GM18508 (cell line): ENCODE measurements around the gene SETX.

ENCODE experiments used
- ATAC-seq: cut with Tn5 transposase; IDR thresholded peaks from one replicate; pipeline ENCODE4 v1.9.1; 2021; ENCODE audit warnings: moderate number of reproducible peaks; ENCODE audit not compliant: insufficient read depth, unreplicated experiment

Gene SETX

GRCh38 chr9:132230605-132231004 lies 124.2 kb downstream of the SETX start:
- ATAC-seq, result no peak

DNA sequence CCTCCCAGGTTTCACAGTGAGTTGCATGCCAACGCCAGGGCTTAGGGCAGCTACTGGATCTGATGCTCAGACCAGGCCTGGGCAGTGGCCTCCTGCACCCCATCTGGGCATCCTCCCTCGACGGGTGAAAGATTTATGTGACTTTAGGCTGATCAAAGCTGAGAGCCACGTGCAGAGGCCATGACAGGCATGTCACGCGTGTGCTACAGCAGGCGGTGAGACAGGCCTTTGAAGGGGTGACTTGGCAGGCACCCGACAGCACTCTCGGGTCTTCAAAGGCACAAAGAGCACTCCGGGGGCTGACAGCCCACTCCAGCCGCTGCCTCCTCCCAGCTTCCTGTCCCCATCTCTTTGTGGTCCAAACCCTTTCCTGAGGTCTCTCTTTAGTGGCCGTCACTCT lies 126.7 kb downstream of the SETX start:
- ATAC-seq, result no peak

DNA sequence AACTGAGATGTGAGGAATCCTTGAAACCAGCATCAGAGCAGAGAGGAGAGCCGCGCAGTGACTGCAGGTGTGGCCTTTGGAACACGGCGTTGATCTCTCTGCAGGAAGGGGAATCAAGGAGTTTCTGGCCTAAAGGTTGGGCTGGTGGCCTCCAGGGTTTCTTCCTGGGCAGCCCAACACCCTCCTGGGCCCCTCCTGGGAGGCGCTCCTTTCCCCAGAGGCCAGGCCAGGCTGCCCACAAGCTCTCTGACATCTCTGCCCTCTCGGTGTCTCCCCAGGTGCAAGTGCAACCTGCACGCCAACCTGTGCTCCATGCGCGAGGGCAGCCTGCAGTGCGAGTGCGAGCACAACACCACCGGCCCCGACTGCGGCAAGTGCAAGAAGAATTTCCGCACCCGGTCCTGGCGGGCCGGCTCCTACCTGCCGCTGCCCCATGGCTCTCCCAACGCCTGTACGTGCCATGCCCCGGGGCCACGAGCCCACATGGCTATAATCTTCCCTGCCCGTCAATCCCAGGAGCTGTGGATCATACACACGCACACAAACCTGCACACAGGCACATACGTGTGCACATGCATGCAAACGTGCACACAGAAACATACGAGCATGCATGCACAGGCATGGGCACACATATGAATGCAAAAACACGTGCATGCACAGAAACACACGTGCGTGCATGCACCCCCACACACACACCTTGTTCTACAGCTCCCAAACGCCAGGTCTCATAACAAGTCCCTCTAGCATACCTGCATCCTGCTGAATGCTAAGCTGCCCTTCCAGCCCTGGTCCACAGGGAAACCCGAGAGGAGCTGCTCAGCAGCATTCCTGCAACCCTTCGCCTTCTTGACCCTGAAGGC lies 128.0 kb downstream of the SETX start:
- ATAC-seq, result no peak

DNA sequence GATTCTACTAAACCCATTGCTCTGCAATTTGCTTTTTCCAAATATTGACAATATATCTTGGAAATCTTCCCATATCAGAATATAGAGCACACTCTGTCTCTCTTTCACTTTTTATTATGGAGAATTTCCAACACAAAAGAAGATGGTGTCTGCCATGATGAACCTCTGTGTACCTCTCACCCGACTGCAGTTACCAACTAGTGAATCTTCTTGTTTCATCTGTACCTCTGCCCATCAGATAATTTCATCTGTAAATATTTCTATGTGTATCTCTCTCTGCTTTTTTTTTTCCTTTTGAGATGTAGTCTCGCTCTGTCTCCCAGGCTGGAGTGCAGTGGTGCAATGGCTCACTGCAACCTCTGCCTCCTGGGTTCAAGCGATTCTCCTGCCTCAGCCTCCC lies 130.1 kb downstream of the SETX start:
- no peak for ATAC-seq

GRCh38 chr9:132221941-132222340 lies 132.8 kb downstream of the SETX start:
- no peak for ATAC-seq

- ATAC-seq, result no peak
These were observed 136.6 kb downstream of the SETX start for GRCh38 chr9:132218208-132218607.

DNA sequence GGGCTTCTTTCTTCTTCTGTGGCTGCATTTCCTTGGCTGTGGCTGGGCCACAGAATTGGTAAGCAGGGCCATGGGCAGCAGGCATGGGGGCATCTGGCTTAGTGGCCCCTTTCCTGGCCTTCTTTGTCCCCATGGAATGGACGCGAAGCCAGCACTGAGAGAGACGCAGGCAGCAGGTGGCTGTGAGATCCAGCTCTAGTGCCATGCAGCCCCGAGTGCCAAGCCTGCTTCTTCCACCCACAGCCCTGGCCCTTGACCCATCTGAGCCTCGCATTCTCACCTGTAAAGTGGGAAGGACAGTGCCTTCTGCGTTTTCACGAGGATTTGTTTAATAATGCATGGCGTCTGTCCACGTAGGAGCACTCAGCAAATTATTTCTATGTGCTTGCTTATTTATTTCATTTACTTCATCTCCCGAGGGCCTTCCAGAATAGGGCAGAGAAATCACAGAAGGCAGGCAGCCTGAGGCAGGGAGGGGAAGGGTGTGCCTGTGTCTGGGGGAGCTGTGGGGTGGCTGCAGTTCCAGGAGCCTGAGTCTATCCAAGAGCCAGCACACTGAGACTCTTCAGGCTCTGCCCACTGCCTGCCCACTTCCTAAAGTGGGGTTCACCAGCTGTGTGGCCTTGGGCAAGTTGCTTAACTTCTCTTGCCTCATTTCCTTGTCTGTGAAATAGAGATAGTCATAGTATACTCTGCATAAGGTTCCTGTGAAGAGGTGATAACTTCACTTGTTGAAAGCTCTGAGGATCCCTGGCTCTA lies 137.7 kb downstream of the SETX start:
- no peak for ATAC-seq

- no peak for ATAC-seq
These were observed 140.7 kb downstream of the SETX start for GRCh38 chr9:132214027-132214622.

DNA sequence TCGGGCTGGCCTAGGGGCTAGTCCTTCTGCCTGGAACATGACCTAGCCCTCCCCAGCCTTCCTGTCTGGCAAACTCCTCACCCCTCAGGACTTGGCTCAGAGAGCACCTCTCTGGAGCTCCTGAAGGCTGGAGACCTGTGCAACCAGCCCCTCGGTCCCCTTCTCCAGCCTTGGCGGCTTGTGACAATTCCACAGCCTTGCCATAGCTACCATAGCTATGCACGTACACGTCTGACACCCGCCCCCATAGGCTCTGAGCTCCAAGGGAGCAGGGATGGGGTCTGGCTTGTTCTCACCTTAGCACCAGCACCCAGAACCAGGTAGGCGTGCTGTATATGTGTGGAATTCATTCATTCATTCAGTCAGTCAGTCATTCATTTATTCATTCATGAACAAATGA lies 143.2 kb downstream of the SETX start:
- ATAC-seq, result no peak
